Endothelial cell (in vitro differentiated cells): Measurements from ENCODE around the gene VSIG10. TPM values are rescaled to one million over a fixed set of nuclear protein-coding genes. Genes with fewer than 3 reads are reported as not detected.

ENCODE experiments used
- DNase-seq: peaks from one replicate; pipeline ENCODE4 v3.0.0; 2021; ENCODE audit warnings: low spot score
- H3K27ac Mint-ChIP-seq: one replicate; pipeline ENCODE4 v1.8.0; 2021; ENCODE audit warnings: mixed read lengths, inconsistent platforms; ENCODE audit not compliant: unreplicated experiment
- H3K27me3 Mint-ChIP-seq: one replicate; pipeline ENCODE4 v1.8.0; 2021; ENCODE audit warnings: mild to moderate bottlenecking, moderate library complexity, mixed read lengths, inconsistent platforms; ENCODE audit not compliant: unreplicated experiment
- H3K36me3 Mint-ChIP-seq: one replicate; pipeline ENCODE4 v1.8.0; 2021; ENCODE audit warnings: mild to moderate bottlenecking, low read depth, mixed read lengths, inconsistent platforms; ENCODE audit not compliant: unreplicated experiment
- H3K4me1 Mint-ChIP-seq: one replicate; pipeline ENCODE4 v1.8.0; 2021; ENCODE audit warnings: mild to moderate bottlenecking, mixed read lengths, inconsistent platforms; ENCODE audit not compliant: unreplicated experiment
- H3K4me3 Mint-ChIP-seq: one replicate; pipeline ENCODE4 v1.8.0; 2021; ENCODE audit warnings: mild to moderate bottlenecking, mixed read lengths, inconsistent platforms; ENCODE audit not compliant: unreplicated experiment
- H3K9me3 Mint-ChIP-seq: one replicate; pipeline ENCODE4 v1.8.0; 2021; ENCODE audit warnings: mixed read lengths, inconsistent platforms; ENCODE audit not compliant: unreplicated experiment
- total RNA-seq: library from RNA; stranded (reverse); fragmentation: NEBNext Ultra II Directional; extraction: Animal tissue kit (Norgen Biotek cat#: 25700); gene quantifications from one replicate; pipeline ENCODE4 v1.2.1, GENCODE V29; 2021; ENCODE audit not compliant: unreplicated experiment
- TF ChIP-seq, protein P1 (sequence below): fragments of 200-600 bp; sonication (generic); IDR thresholded peaks from one replicate; pipeline ENCODE4 v1.5.0; 2021; ENCODE audit warnings: antibody characterized with exemption; ENCODE audit not compliant: unreplicated experiment

Gene VSIG10
- total RNA-seq, 1 donor from 2014 or later = 65.0 TPM

DNA sequence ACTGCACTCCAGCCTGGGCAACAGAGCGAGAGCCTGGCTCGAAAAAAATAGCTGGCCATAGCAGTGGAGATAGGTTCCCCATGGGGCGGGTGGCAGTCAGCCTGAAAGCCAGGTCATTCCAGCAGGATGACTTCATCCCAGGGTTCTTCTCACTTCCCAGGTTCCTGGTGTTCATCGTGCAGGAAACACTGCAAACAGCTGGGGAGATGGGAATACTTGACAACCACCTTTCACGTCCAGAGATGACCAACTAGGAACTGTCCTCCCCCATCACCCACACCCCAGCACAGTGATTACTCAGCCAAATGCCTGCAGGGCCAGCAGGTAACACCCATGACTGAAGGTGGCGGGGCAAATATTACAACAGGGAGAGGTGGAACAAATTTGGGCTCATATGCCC, 1.7 kb downstream of the VSIG10 start:
- peak overlapping the region; percentile 99 for H3K4me3 Mint-ChIP-seq
- TF ChIP-seq, protein P1, sequence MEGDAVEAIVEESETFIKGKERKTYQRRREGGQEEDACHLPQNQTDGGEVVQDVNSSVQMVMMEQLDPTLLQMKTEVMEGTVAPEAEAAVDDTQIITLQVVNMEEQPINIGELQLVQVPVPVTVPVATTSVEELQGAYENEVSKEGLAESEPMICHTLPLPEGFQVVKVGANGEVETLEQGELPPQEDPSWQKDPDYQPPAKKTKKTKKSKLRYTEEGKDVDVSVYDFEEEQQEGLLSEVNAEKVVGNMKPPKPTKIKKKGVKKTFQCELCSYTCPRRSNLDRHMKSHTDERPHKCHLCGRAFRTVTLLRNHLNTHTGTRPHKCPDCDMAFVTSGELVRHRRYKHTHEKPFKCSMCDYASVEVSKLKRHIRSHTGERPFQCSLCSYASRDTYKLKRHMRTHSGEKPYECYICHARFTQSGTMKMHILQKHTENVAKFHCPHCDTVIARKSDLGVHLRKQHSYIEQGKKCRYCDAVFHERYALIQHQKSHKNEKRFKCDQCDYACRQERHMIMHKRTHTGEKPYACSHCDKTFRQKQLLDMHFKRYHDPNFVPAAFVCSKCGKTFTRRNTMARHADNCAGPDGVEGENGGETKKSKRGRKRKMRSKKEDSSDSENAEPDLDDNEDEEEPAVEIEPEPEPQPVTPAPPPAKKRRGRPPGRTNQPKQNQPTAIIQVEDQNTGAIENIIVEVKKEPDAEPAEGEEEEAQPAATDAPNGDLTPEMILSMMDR = no peak
- no peaks in the 10 kb centered on the region for H3K9me3 Mint-ChIP-seq
- no peak overlapping the region for H3K27ac Mint-ChIP-seq
- peaks cover 5% of the 10 kb centered on the region for H3K36me3 Mint-ChIP-seq
- H3K4me1 Mint-ChIP-seq = peaks cover 16% of the 10 kb centered on the region
- DNase-seq = peak; percentile 9
- peaks cover 5% of the 10 kb centered on the region for H3K27me3 Mint-ChIP-seq

DNA sequence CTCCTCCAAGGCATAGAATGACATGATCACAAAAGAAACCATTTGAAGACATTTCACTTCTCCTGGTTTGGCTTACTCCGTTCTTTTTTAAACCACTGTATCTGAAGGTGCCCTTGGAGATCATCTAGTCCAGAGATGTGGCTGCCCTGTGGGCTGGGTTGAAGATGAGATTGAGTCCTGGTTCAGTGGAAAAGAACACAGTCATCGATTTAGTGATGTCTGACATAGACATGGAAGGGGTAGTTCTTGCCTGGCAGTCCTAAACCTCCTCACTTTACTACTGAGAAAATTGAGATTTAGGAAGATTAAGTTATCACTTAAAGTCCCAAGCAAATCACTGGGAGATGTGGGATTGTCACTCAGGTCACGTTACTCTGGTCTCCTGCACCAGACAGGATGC, 2.8 kb downstream of the VSIG10 start:
- Mint-ChIP-seq H3K36me3 (peaks cover 5% of the 10 kb centered on the region), H3K9me3 (no peaks in the 10 kb centered on the region), H3K27ac (no peak overlapping the region), H3K27me3 (peaks cover 3% of the 10 kb centered on the region), H3K4me3 (no peak overlapping the region), H3K4me1 (peaks cover 16% of the 10 kb centered on the region)
- TF ChIP-seq, protein P1 = no peak
- DNase-seq = no peak

DNA sequence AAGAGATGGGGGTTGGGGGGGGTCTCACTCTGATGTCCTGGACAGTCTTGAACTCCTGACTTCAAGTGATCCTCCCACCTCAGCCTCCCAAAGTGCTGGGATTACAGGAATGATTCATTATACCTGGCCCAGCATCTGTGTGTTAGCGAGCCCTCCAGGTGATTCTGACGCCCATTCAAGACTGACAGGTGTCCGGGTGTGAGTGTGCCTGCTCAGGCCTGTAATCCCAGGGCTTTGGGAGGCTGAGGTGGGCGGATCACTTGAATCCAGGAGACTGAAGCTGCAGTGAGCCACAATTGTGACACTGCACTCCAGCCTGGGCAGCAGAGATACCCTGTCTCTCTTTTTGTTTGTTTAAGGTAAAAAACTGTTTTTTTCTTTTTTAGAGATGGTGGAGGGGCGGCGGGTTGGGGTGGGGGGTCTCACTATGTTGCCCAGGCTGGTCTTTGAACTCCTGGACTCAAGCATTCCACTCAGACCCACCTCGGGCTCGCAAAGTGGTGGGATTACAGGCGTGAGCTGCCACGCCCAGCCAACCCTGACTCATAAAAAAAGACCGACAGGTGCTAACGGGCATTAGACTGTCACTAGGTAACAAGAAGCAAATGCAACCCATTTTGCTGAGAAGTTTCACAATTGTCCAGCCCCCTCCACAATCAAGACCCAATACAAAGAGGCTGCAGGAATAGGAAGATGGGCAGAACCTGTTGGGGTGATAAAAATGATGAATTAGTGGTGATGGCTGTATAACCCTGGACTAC, 4.7 kb downstream of the VSIG10 start:
- TF ChIP-seq, protein P1 = no peak
- peaks cover 11% of the 10 kb centered on the region for H3K4me1 Mint-ChIP-seq
- H3K27ac Mint-ChIP-seq = no peak overlapping the region
- no peak overlapping the region for H3K4me3 Mint-ChIP-seq
- H3K9me3 Mint-ChIP-seq = no peaks in the 10 kb centered on the region
- H3K36me3 Mint-ChIP-seq = peaks cover 5% of the 10 kb centered on the region
- no peak for DNase-seq
- peaks cover 3% of the 10 kb centered on the region for H3K27me3 Mint-ChIP-seq

DNA sequence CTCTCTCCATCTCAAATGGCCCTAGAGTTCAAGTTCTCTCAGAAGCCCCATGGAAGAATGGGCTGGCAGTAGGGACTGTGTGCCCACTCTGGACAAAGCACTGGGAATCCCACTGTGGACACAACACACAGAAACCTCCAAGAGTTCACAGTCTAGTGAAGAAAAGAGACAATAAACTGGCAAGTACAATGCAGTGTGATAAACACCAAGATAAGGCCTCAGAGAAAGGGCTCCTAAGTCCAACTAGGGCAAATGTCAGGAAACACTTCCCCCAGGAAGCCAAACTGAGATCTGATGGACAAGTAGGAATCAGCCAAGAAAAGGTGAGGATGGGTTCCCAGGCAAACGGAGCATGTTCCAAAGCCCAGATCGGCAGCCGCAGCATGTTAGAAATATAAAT, 5.4 kb downstream of the VSIG10 start:
- TF ChIP-seq, protein P1 = no peak
- Mint-ChIP-seq H3K9me3 (no peaks in the 10 kb centered on the region), H3K4me3 (no peak overlapping the region), H3K27ac (peak overlapping the region; percentile 86), H3K36me3 (peaks cover 5% of the 10 kb centered on the region), H3K27me3 (peaks cover 3% of the 10 kb centered on the region), H3K4me1 (peaks cover 11% of the 10 kb centered on the region)
- DNase-seq = no peak

DNA sequence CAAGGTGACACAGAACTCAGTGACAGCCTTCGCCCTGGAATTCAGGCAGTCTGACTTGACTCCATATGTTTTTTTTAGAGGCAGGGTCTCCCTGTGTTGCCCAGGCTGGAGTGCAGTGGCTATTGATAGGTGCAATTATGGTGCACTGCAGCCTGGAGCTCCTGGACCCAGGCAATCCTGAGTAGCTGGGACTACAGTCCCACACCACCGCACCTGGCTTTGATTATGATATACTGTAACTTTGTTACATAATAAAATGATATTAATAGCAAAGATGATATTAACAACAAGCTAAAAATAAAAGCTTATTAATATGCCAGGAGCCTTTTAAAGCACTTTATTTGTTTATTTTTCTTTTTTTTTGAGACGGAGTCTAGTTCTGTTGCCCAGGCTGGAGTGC, 9.8 kb downstream of the VSIG10 start:
- H3K36me3 Mint-ChIP-seq = peaks cover 18% of the 10 kb centered on the region
- no peak overlapping the region for H3K27ac Mint-ChIP-seq
- TF ChIP-seq, protein P1 = no peak
- no peaks in the 10 kb centered on the region for H3K9me3 Mint-ChIP-seq
- no peak overlapping the region for H3K4me3 Mint-ChIP-seq
- H3K4me1 Mint-ChIP-seq = peaks cover 5% of the 10 kb centered on the region
- no peak for DNase-seq
- no peaks in the 10 kb centered on the region for H3K27me3 Mint-ChIP-seq
